KMS-11 (cell line): Measurements from ENCODE around the gene MRTFB.

ENCODE experiments used
- H2AFZ ChIP-seq: fragments of 200-600 bp; sonication (generic); 2 replicates; pipeline ENCODE4 v1.6.1; 2016; ENCODE audit warnings: antibody characterized with exemption, mixed run types, low read depth
- H3K27ac ChIP-seq: fragments of 200-600 bp; sonication (generic); 2 replicates; pipeline ENCODE4 v1.6.1; 2016; ENCODE audit warnings: mild to moderate bottlenecking, mixed run types
- H3K27me3 ChIP-seq: fragments of 200-600 bp; sonication (generic); 2 replicates; pipeline ENCODE4 v1.6.1; 2017; ENCODE audit warnings: mild to moderate bottlenecking, low read depth, mixed run types, moderate library complexity; ENCODE audit not compliant: insufficient read depth
- H3K36me3 ChIP-seq: fragments of 200-600 bp; sonication (generic); 2 replicates; pipeline ENCODE4 v1.6.1; 2017; ENCODE audit warnings: mild to moderate bottlenecking, mixed run types; ENCODE audit not compliant: insufficient read depth
- H3K4me1 ChIP-seq: fragments of 200-600 bp; sonication (generic); 2 replicates; pipeline ENCODE4 v1.6.1; 2016; ENCODE audit warnings: mild to moderate bottlenecking, low read depth, mixed run types; ENCODE audit not compliant: poor library complexity, severe bottlenecking
- H3K4me2 ChIP-seq: fragments of 200-600 bp; sonication (generic); 2 replicates; pipeline ENCODE4 v1.7.0; 2016; ENCODE audit warnings: mild to moderate bottlenecking, mixed run types
- H3K4me3 ChIP-seq: fragments of 200-600 bp; sonication (generic); IDR thresholded peaks from 2 replicates; pipeline ENCODE4 v1.6.1; 2017; ENCODE audit warnings: low read depth, low read length, mixed read lengths; ENCODE audit not compliant: insufficient read depth
- H3K79me2 ChIP-seq: fragments of 200-600 bp; sonication (generic); 2 replicates; pipeline ENCODE4 v1.6.1; 2016; ENCODE audit warnings: low read depth, mixed run types; ENCODE audit not compliant: insufficient read depth
- H3K9ac ChIP-seq: fragments of 200-600 bp; sonication (generic); 2 replicates; pipeline ENCODE4 v1.6.1; 2016; ENCODE audit warnings: mild to moderate bottlenecking, mixed run types
- H4K20me1 ChIP-seq: fragments of 200-600 bp; sonication (generic); 2 replicates; pipeline ENCODE4 v1.6.1; 2016; ENCODE audit warnings: mild to moderate bottlenecking, mixed run types; ENCODE audit not compliant: insufficient read depth
- TF ChIP-seq, protein P1 (sequence below): fragments of 200-600 bp; sonication (generic); conservative IDR thresholded peaks from 2 replicates; pipeline ENCODE4 v1.6.1; 2017; ENCODE audit warnings: low read depth, mild to moderate bottlenecking, antibody characterized with exemption, low read length, moderate library complexity, mixed read lengths

MRTFB gene

DNA sequence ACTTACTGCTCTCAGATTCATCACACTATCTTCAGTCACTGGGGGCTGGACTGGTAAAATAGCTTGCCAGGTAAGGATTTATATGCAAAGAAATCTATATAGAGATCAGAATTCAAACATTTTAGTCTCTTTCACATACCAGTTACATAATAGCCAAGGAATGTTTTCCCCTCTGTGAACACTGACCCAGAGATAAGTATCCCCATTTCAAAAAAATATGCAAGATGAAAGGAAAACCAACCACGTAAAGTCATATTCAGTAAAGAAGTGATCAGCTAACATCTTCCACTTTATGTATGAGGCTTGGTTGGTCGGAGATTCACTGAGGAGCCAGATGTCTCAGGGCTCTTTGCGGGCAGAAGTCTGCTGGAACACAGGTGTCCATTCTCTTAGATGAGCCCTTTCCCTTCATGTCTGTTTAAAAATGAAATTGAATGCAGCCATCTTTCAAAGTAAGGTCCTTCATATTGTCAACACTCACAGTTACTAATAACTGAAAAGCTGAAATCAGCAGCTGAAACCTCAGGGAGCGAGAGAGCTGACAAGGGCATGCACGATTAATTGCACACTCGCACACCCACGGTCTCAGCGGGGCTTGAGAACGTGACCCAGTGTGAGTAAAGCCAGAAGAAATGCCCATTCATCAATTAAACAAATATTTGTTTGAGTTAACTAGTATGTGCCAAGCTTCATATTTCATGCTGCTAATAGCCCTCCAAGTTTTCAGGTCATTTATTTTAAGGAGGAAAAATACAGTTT, 161.2 kb downstream of the MRTFB start:
- H2AFZ ChIP-seq = no peak overlapping the region
- H3K36me3 ChIP-seq = no peaks in the 10 kb centered on the region
- no peak overlapping the region for H3K4me3 ChIP-seq
- H3K79me2 ChIP-seq = no peaks in the 10 kb centered on the region
- H3K27me3 ChIP-seq = no peaks in the 10 kb centered on the region
- H3K9ac ChIP-seq = no peak overlapping the region
- no peaks in the 10 kb centered on the region for H3K4me1 ChIP-seq
- TF ChIP-seq, protein P1, sequence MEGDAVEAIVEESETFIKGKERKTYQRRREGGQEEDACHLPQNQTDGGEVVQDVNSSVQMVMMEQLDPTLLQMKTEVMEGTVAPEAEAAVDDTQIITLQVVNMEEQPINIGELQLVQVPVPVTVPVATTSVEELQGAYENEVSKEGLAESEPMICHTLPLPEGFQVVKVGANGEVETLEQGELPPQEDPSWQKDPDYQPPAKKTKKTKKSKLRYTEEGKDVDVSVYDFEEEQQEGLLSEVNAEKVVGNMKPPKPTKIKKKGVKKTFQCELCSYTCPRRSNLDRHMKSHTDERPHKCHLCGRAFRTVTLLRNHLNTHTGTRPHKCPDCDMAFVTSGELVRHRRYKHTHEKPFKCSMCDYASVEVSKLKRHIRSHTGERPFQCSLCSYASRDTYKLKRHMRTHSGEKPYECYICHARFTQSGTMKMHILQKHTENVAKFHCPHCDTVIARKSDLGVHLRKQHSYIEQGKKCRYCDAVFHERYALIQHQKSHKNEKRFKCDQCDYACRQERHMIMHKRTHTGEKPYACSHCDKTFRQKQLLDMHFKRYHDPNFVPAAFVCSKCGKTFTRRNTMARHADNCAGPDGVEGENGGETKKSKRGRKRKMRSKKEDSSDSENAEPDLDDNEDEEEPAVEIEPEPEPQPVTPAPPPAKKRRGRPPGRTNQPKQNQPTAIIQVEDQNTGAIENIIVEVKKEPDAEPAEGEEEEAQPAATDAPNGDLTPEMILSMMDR = no peak
- H3K27ac ChIP-seq = no peak overlapping the region
- H4K20me1 ChIP-seq = no peaks in the 10 kb centered on the region
- H3K4me2 ChIP-seq = no peak overlapping the region

DNA sequence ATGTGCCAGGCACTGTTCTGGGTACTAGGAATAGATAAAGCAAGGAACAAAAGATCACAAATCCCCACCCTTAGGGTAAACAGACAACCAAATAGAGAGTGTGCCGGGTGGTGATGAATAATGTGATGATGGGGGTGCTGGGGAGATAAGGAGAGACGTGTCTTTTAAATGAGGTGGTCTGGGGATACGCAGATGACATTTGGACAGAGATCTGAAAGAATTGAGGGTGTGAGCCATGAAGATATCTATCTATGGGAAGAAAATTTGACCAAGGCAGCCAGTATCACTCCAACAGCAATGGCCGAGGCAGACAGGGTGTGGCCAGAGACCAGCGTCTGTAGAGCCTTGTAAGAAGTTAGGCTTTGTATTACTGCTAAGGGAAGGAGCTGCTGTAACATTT, 165.3 kb downstream of the MRTFB start:
- peaks cover 28% of the 10 kb centered on the region for H3K4me1 ChIP-seq
- no peak overlapping the region for H3K9ac ChIP-seq
- H3K79me2 ChIP-seq = no peaks in the 10 kb centered on the region
- H2AFZ ChIP-seq = no peak overlapping the region
- H3K4me2 ChIP-seq = no peak overlapping the region
- no peaks in the 10 kb centered on the region for H4K20me1 ChIP-seq
- TF ChIP-seq, protein P1 = no peak
- no peaks in the 10 kb centered on the region for H3K36me3 ChIP-seq
- no peak overlapping the region for H3K4me3 ChIP-seq
- no peak overlapping the region for H3K27ac ChIP-seq
- H3K27me3 ChIP-seq = no peaks in the 10 kb centered on the region

DNA sequence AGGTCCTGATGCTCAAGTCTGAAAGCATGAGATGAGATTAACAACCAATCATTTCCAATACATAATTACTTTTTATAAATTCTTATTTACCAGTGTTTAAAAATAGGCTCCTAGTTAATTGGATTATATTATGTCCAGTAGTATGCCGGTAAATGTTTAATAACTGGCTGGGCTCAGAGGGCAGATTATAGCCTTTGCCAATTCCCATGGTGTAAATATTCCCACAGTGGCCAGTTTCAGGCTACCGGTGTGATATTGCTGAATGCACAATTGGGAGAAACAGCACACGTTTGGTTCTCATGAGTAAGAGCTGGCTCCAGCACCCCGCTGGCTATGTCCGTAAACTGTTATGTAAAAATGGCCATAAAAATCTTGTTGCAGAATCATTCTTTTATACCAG, 167.6 kb downstream of the MRTFB start:
- no peaks in the 10 kb centered on the region for H4K20me1 ChIP-seq
- H3K4me1 ChIP-seq = peaks cover 30% of the 10 kb centered on the region
- no peaks in the 10 kb centered on the region for H3K36me3 ChIP-seq
- no peaks in the 10 kb centered on the region for H3K79me2 ChIP-seq
- H3K9ac ChIP-seq = no peak overlapping the region
- no peak overlapping the region for H3K27ac ChIP-seq
- no peaks in the 10 kb centered on the region for H3K27me3 ChIP-seq
- no peak overlapping the region for H2AFZ ChIP-seq
- no peak overlapping the region for H3K4me2 ChIP-seq
- TF ChIP-seq, protein P1 = no peak
- H3K4me3 ChIP-seq = no peak overlapping the region

DNA sequence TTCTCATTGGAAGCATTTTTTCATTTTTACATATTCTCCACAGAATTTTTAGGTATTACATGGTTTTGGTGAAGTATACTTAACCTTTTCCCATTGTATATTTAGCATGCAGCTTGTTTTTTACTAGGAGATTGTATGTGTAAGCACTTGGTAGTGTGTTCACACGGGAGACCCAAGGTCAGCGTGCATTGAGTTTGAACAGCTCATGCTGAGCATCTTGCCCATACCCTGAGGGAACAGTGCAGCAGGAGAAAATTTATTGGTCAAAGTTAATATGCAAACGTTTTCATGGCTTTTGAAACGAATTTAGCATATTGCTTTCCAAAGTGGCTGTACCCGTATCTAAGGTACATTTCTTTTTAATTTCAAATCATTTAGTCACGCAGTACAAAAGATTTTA, 168.7 kb downstream of the MRTFB start:
- Histone ChIP-seq H3K79me2 (no peaks in the 10 kb centered on the region), H3K4me3 (no peak overlapping the region), H3K27ac (peak overlapping the region; percentile 41; the same call in 1 of the 2 replicates), H3K4me1 (peaks cover 40% of the 10 kb centered on the region), H4K20me1 (no peaks in the 10 kb centered on the region), H3K27me3 (no peaks in the 10 kb centered on the region), H3K9ac (no peak overlapping the region), H2AFZ (no peak overlapping the region), H3K36me3 (no peaks in the 10 kb centered on the region), H3K4me2 (peak overlapping the region; percentile 39; the same call in 1 of the 2 replicates)
- TF ChIP-seq, protein P1 = no peak
